Posterior cingulate gyrus (tissue), 11 donors: ENCODE measurements around the gene CNTNAP4.

Experiments used
- DNase-seq, 10 donors: peaks; one replicate each; pipeline versions ENCODE4 v3.0.0 to v3.0.0-alpha.2; 2020 to 2021; ENCODE audit warnings: mixed read lengths in 3 of 10
- intact Hi-C: fragments of 100-400 bp; cut with DNase I; formaldehyde crosslinking; loops from one replicate; pipeline ENCODE4 v1.15.1; 2023

The CNTNAP4 gene

DNA sequence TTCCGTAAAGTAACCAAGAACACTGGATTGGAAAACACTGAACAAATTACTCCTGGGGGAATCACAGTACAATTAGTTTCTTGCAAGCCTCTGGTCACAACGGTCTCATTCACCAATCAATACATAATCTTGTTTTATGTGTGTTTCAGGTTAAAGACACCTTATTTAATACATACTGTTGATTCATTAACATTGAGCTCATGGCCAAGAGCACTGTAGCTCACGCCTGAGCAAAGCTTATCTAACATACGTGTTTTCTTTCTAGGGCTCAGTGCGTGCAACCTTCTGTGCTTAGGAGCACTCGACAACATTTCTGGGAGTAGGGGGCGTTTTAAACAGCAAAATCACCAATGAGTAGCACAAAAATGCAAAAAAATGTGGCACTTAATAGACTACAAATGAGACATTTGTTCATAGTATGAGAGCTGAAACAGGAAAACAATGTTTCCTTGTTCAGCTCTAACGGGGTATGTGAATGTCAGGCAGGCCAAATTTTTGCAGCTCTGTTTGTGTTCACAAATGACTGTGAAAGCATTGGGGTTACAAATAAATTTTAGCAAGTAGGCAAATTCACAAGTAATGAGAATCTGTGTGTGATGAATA is 206.2 kb downstream of the CNTNAP4 start:
- peak in 1 of 10 donors; percentile 31 for DNase-seq
- intact Hi-C loops: no loop called here

GRCh38 chr16:76484020-76484419 is 206.8 kb downstream of the CNTNAP4 start:
- DNase-seq: no peak
- intact Hi-C loops: no loop called here

GRCh38 chr16:76486740-76487139 is 209.5 kb downstream of the CNTNAP4 start:
- no peak for DNase-seq
- intact Hi-C loops: no loop called here

DNA sequence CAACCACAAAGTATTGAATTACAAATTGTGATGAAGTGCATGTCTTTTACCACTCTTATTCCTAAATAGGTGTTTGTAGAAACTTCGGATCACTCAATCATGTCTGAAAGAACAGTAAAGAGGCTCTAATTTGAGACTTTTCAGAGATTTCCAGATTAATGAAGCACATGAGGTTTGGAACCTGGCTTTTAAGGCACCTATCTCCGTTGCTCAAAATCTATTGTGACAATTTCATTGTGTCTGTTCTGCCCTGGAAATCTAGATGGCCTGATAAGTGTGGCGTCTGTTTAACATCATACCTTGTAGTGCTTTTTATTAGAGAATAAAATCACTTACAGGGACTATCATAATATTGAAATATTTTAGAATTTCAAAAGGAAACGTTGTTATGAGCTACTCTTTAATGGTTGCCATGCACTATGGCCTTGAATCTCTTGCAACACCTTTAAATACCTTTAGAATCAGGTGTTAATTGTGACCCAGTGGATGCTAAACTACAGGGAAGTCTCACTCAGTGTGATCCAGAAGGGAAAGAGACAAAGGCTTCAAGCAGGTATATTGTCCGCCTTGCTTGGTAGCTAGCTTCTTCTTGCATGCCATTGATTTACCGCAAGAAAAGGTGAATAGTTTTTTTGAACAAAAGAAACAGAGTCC is 210.3 kb downstream of the CNTNAP4 start:
- intact Hi-C loops: no loop called here

GRCh38 chr16:76488065-76488417 is 210.8 kb downstream of the CNTNAP4 start:
- intact Hi-C loops: no loop called here
- no peak for DNase-seq

More for the DNA sequence above, 210.3 kb downstream of the CNTNAP4 start:
- no peak for DNase-seq

GRCh38 chr16:76490036-76490639 is 212.9 kb downstream of the CNTNAP4 start:
- no peak for DNase-seq
- intact Hi-C loops: no loop called here

- no peak for DNase-seq
- intact Hi-C loops: no loop called here
Observed at GRCh38 chr16:76500006-76500405, 222.8 kb downstream of the CNTNAP4 start.

DNA sequence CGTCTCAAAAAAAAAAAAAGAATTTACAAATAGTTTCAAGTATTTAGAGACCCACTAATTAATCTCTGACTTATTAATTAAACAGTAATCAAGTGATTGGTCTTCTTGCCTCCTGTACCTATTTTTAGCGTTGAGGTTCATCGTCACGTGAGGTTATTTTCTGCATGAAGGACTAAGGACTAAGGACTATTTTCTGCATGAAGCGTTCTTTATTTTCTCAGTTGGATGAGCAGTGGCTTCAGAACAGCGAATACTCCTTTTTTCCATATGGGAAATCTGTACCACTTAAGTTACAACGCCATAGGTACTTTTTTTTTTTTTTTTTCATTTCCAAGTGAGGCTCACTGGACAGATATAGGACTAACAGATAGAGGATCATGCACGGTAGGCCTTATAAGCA is 224.9 kb downstream of the CNTNAP4 start:
- no peak for DNase-seq
- intact Hi-C loops: no loop called here

GRCh38 chr16:76502555-76502954 is 225.4 kb downstream of the CNTNAP4 start:
- intact Hi-C loops: no loop called here

DNA sequence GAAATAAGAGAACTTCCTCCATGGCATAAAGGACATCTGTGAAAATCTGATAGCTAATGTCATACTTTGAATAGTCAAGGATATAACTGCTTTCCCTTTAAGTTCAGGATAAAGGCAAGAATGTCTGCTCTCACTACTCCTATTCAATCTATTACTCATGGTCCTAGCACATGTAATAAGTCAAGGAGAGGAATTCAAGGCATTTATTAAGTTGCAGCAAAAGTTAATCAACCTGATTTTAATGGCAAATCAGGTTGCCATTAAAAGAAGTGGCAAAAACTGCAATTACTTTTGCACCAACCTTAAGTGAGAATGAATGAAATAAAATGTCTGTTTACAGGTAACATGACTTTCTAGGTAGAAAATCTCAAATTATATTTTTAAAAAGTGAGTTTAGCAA is 225.9 kb downstream of the CNTNAP4 start:
- no peak for DNase-seq
- intact Hi-C loops: no loop called here

More at GRCh38 chr16:76502555-76502954, 225.4 kb downstream of the CNTNAP4 start:
- no peak for DNase-seq

- no peak for DNase-seq
- intact Hi-C loops: no loop called here
Observed at GRCh38 chr16:76511203-76511602, 234.0 kb downstream of the CNTNAP4 start.

DNA sequence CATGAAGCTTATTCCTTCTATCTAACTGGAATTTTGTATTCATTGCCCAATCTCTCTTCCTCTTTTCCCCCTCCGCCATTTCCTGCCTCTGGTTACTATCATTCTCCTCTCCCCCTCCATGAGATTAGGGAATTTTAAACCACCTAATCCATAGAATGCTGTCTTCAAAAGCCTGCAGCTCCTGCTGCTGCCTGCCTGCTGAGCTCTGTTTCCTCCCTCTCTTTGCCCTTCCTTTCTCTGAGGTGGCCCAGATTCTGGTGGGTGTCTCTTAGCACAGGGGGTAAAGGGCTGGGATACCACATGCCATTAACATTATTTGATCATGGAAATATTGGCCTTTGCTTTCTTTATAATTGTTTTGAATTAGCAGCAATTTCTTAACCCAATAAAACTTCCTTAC is 241.6 kb downstream of the CNTNAP4 start:
- intact Hi-C loops: no loop called here
- no peak for DNase-seq

- intact Hi-C loops: no loop called here
- no peak for DNase-seq
Observed at GRCh38 chr16:76524356-76524755, 247.2 kb downstream of the CNTNAP4 start.

GRCh38 chr16:76524769-76525168 is 247.6 kb downstream of the CNTNAP4 start:
- DNase-seq: no peak
- intact Hi-C loops: no loop called here

GRCh38 chr16:76527244-76527643 is 250.0 kb downstream of the CNTNAP4 start:
- intact Hi-C loops: no loop called here
- no peak for DNase-seq

GRCh38 chr16:76529120-76529519 is 251.9 kb downstream of the CNTNAP4 start:
- no peak for DNase-seq
- intact Hi-C loops: no loop called here

DNA sequence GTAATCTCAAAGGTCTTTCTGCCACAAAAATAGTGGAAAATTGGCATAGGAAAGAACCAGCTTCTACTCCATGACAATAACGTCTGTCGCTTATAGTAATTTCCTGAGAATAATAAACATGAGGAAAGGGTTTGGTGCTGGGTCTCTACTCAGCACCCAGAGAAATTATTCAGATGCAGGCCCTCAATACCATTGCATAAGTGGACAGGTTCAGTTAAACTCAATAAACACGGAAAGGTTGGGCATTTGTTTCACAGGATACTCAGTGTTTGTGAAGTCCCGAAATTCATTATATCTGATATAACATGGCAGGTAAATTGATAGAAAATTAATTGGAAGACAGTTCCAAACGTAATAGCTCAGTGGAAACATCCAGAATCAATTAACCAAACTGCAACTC is 254.0 kb downstream of the CNTNAP4 start:
- DNase-seq: no peak
- intact Hi-C loops: no loop called here

- no peak for DNase-seq
- intact Hi-C loops: no loop called here
Observed at GRCh38 chr16:76532188-76532973, 255.2 kb downstream of the CNTNAP4 start.

- intact Hi-C loops: no loop called here
- DNase-seq: no peak
Observed at GRCh38 chr16:76539609-76540008, 262.4 kb downstream of the CNTNAP4 start.

DNA sequence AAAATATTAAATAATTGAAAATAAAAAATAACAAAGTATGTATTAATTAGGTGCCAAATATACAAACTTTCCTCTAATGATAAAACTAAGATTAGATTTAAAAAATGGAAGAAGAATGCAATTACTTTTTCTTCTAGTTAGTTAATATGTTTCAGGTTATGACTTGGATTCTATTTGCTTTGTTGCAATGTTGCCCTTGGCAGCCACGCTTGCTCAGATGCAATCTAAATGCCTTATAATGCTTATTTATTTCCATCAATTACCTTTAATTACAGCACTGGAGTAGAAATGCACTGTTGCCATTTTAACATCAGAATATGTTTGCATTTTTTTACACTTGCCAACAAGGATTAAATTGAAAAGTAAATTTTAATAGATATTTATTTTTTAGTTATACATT is 263.9 kb downstream of the CNTNAP4 start:
- intact Hi-C loops: no loop called here
- DNase-seq: no peak

GRCh38 chr16:76565542-76565941 is 288.3 kb downstream of the CNTNAP4 start:
- no peak for DNase-seq
- intact Hi-C loops: no loop called here
